GM23338 (cell line): Measurements from ENCODE around the gene ANAPC13. TPM values are rescaled to one million over a fixed set of nuclear protein-coding genes. Genes with fewer than 3 reads are reported as not detected.

Experiments used
- ATAC-seq: fragments of 200-7000 bp; cut with Tn5 transposase; 3 replicates; pipeline ENCODE4 v1.9.1; 2020
- DNase-seq: peaks from one replicate; pipeline ENCODE4 v3.0.0-alpha.2; 2015; ENCODE audit warnings: low spot score
- H2AFZ ChIP-seq: fragments of 200-600 bp; sonication (generic); 2 replicates; pipeline ENCODE4 v1.8.0; 2016; ENCODE audit warnings: antibody characterized with exemption, mild to moderate bottlenecking, moderate library complexity
- H3F3A ChIP-seq: fragments of 200-600 bp; sonication (generic); replicated peaks from 2 replicates; pipeline ENCODE4 v1.8.0; 2017; ENCODE audit warnings: antibody characterized with exemption, mixed run types, low read depth
- H3K27ac ChIP-seq: fragments of 200-600 bp; sonication (generic); 2 replicates; pipeline ENCODE4 v1.6.1; 2016; ENCODE audit warnings: low read depth
- H3K27me3 ChIP-seq: fragments of 200-600 bp; sonication (generic); 2 replicates; pipeline ENCODE4 v1.8.0; 2016; ENCODE audit warnings: mild to moderate bottlenecking, mixed run types, moderate library complexity; ENCODE audit not compliant: insufficient read depth
- H3K36me3 ChIP-seq: fragments of 200-600 bp; sonication (generic); 2 replicates; pipeline ENCODE4 v1.8.0; 2016; ENCODE audit warnings: mild to moderate bottlenecking; ENCODE audit not compliant: insufficient read depth
- H3K4me1 ChIP-seq: fragments of 200-600 bp; sonication (generic); 2 replicates; pipeline ENCODE4 v1.8.0; 2016; ENCODE audit warnings: mild to moderate bottlenecking, moderate library complexity; ENCODE audit not compliant: insufficient read depth
- H3K4me2 ChIP-seq: fragments of 200-600 bp; sonication (generic); 2 replicates; pipeline ENCODE4 v1.7.1; 2017; ENCODE audit warnings: mixed run types
- H3K4me3 ChIP-seq: fragments of 200-600 bp; sonication (generic); 2 replicates; pipeline ENCODE4 v1.6.1; 2016; ENCODE audit warnings: mixed run types
- H3K79me2 ChIP-seq: fragments of 200-600 bp; sonication (generic); replicated peaks from 2 replicates; pipeline ENCODE4 v1.8.0; 2017; ENCODE audit warnings: mild to moderate bottlenecking; ENCODE audit not compliant: insufficient read depth
- H3K9me2 ChIP-seq: fragments of 200-600 bp; sonication (generic); 2 replicates; pipeline ENCODE4 v1.8.0; 2017; ENCODE audit not compliant: insufficient read depth
- H4K20me1 ChIP-seq: fragments of 200-600 bp; sonication (generic); replicated peaks from 2 replicates; pipeline ENCODE4 v1.8.0; 2017; ENCODE audit warnings: mild to moderate bottlenecking; ENCODE audit not compliant: insufficient read depth
- H3K27ac Mint-ChIP-seq: 2 replicates; pipeline ENCODE4 v1.8.0; 2020; ENCODE audit warnings: inconsistent platforms, mild to moderate bottlenecking, moderate library complexity, mixed read lengths
- H3K27me3 Mint-ChIP-seq: 3 replicates; pipeline ENCODE4 v1.8.0; 2022; ENCODE audit warnings: low read depth, mild to moderate bottlenecking, moderate library complexity, mixed read lengths, inconsistent platforms; ENCODE audit not compliant: insufficient read depth, poor library complexity
- H3K36me3 Mint-ChIP-seq: 3 replicates; pipeline ENCODE4 v1.8.0; 2021; ENCODE audit warnings: low read depth, mild to moderate bottlenecking, inconsistent platforms, moderate library complexity, mixed read lengths
- H3K4me1 Mint-ChIP-seq: 3 replicates; pipeline ENCODE4 v1.8.0; 2020; ENCODE audit warnings: mild to moderate bottlenecking, inconsistent platforms, mixed read lengths
- H3K4me3 Mint-ChIP-seq: 3 replicates; pipeline ENCODE4 v1.8.0; 2021; ENCODE audit warnings: moderate library complexity, mild to moderate bottlenecking, inconsistent platforms, mixed read lengths
- H3K9me3 Mint-ChIP-seq: 3 replicates; pipeline ENCODE4 v1.8.0; 2020; ENCODE audit warnings: moderate library complexity, mild to moderate bottlenecking, inconsistent platforms, mixed read lengths
- CREB1 ChIP-seq: fragments of 250-450 bp; sonication (Bioruptor Pico); IDR thresholded peaks from 2 replicates; pipeline ENCODE4 v1.5.0; 2020; ENCODE audit warnings: low read depth, mild to moderate bottlenecking, moderate library complexity
- CTCF ChIP-seq, 2 experiments: fragments of 200-600 bp in 1 of 2; sonication (generic) in 1 of 2; conservative IDR thresholded peaks; 2 replicates each; pipeline versions ENCODE4 v1.5.1 to v1.6.1; 2016 to 2017; ENCODE audit warnings: antibody characterized with exemption in 2 of 2, low read depth in 2 of 2, mild to moderate bottlenecking in 2 of 2, moderate library complexity in 1 of 2
- ETS1 ChIP-seq: IDR thresholded peaks from 2 replicates; pipeline ENCODE4 v1.6.1; 2016; ENCODE audit warnings: antibody characterized with exemption
- EZH2 ChIP-seq: fragments of 200-600 bp; sonication (generic); IDR thresholded peaks from one replicate; pipeline ENCODE4 v1.8.0; 2017; ENCODE audit warnings: antibody characterized with exemption, mild to moderate bottlenecking, low read depth; ENCODE audit not compliant: unreplicated experiment
- EZH2phosphoT487 ChIP-seq: fragments of 200-600 bp; sonication (generic); IDR thresholded peaks from one replicate; pipeline ENCODE4 v1.8.1; 2018; ENCODE audit warnings: antibody characterized with exemption; ENCODE audit not compliant: unreplicated experiment
- JUNB ChIP-seq: IDR thresholded peaks from one replicate; pipeline ENCODE4 v1.6.1; 2016; ENCODE audit warnings: antibody characterized with exemption; ENCODE audit not compliant: unreplicated experiment
- POLR2AphosphoS5 ChIP-seq: IDR thresholded peaks from 2 replicates; pipeline ENCODE4 v1.6.1; 2016; ENCODE audit warnings: antibody characterized with exemption, low read depth
- REST ChIP-seq: IDR thresholded peaks from one replicate; pipeline ENCODE4 v1.6.1; 2018; ENCODE audit warnings: antibody characterized with exemption; ENCODE audit not compliant: unreplicated experiment
- STAT1 ChIP-seq: IDR thresholded peaks from one replicate; pipeline ENCODE4 v1.6.1; 2016; ENCODE audit warnings: antibody characterized with exemption; ENCODE audit not compliant: unreplicated experiment
- ZNF114 ChIP-seq: fragments of 250-450 bp; sonication (Bioruptor Pico); IDR thresholded peaks from 2 replicates; pipeline ENCODE4 v1.5.0; 2020; ENCODE audit warnings: mild to moderate bottlenecking, moderate library complexity
- ZNF331 ChIP-seq: fragments of 250-450 bp; sonication (Bioruptor Pico); IDR thresholded peaks from 2 replicates; pipeline ENCODE4 v1.5.0; 2020; ENCODE audit warnings: low read depth, mild to moderate bottlenecking, moderate library complexity
- ZNF462 ChIP-seq: fragments of 250-450 bp; sonication (Bioruptor Pico); IDR thresholded peaks from 2 replicates; pipeline ENCODE4 v1.5.0; 2020; ENCODE audit warnings: mild to moderate bottlenecking, moderate library complexity
- polyA plus RNA-seq: library from polyadenylated mRNA; unstranded; fragments of >200 nt; fragmentation: Nextera tagmentation; extraction: Ambion mirVana; gene quantifications from 2 replicates; pipeline ENCODE4 v1.2.1, GENCODE V29; 2016
- total RNA-seq: library from RNA; depleted of rRNA; stranded (reverse); fragments of >200 nt; shearing (Covaris generic); gene quantifications from 2 replicates; pipeline ENCODE4 v1.2.3, GENCODE V29; 2014

Gene ANAPC13
- total and polyA plus RNA-seq, 2 experiments from 2014 or later, result 44.4 to 76.8 TPM

GRCh38 chr3:134448664-134449063 lies 37.1 kb downstream of the ANAPC13 start (continued):
- no peak for TF ChIP-seq EZH2phosphoT487
- no peak for TF ChIP-seq REST
- no peak for TF ChIP-seq EZH2

GRCh38 chr3:134447351-134447750 lies 38.4 kb downstream of the ANAPC13 start:
- DNase-seq, result no peak
- TF ChIP-seq JUNB (no peak), CREB1 (CRISPR knock-in tag) (no peak), ZNF331 (CRISPR knock-in tag) (no peak), STAT1 (no peak), ETS1 (no peak), ZNF114 (CRISPR knock-in tag) (no peak), EZH2 (no peak), EZH2phosphoT487 (no peak), ZNF462 (CRISPR knock-in tag) (no peak), POLR2AphosphoS5 (no peak), CTCF (conservative IDR thresholded peaks at IDR 0.05; ENCODE audit: low read depth in 2 of 2) (no peak)
- Mint-ChIP-seq H3K36me3 (no peaks in the 10 kb centered on the region), H3K27me3 (peaks cover 6% of the 10 kb centered on the region), H3K27ac (no peak overlapping the region), H3K9me3 (peaks cover 6% of the 10 kb centered on the region; the same call in 2 of the 3 replicates), H3K4me3 (no peak overlapping the region), H3K4me1 (peaks cover 12% of the 10 kb centered on the region)
- Histone ChIP-seq H4K20me1 (no peaks in the 10 kb centered on the region), H3K79me2 (no peaks in the 10 kb centered on the region), H2AFZ (no peak overlapping the region), H3K4me1 (no peaks in the 10 kb centered on the region), H3K36me3 (no peaks in the 10 kb centered on the region; the same call in 1 of the 2 replicates), H3K27ac (no peak overlapping the region), H3K4me3 (no peak overlapping the region), H3K4me2 (no peak overlapping the region), H3K27me3 (no peaks in the 10 kb centered on the region), H3F3A (no peaks in the 10 kb centered on the region), H3K9me2 (0 out of 2 replicates have a peak, but pooled peaks cover 3% of the 10 kb centered on the region)
- no peak for ATAC-seq
